SU-DHL-6 (cell line): Measurements from ENCODE around the gene CASD1.

Experiments
- H2AFZ ChIP-seq: fragments of 200-600 bp; sonication (generic); 2 replicates; pipeline ENCODE4 v1.6.1; 2014; ENCODE audit warnings: low read depth, mild to moderate bottlenecking, moderate library complexity, mixed read lengths, antibody characterized with exemption, low read length; ENCODE audit not compliant: severe bottlenecking
- H3F3A ChIP-seq: fragments of 200-600 bp; shearing (Covaris generic); 2 replicates; pipeline ENCODE4 v1.6.0; 2016; ENCODE audit warnings: antibody characterized with exemption, mild to moderate bottlenecking; ENCODE audit not compliant: insufficient read depth
- H3K27ac ChIP-seq: fragments of 200-600 bp; sonication (generic); 2 replicates; pipeline ENCODE4 v1.5.1; 2016; ENCODE audit warnings: low read depth, mild to moderate bottlenecking, low read length, moderate library complexity, mixed read lengths
- H3K27me3 ChIP-seq: fragments of 200-600 bp; sonication (generic), shearing (Covaris generic); 2 replicates; pipeline ENCODE4 v1.6.0; 2014; ENCODE audit warnings: mild to moderate bottlenecking, low read length
- H3K36me3 ChIP-seq: fragments of 200-600 bp; sonication (generic); 2 replicates; pipeline ENCODE4 v1.6.1; 2014; ENCODE audit warnings: mild to moderate bottlenecking, low read length, mixed read lengths
- H3K4me2 ChIP-seq: fragments of 300-600, 200-600 bp; shearing (Covaris generic), sonication (generic); 2 replicates; pipeline ENCODE4 v1.6.0; 2014; ENCODE audit warnings: low read length, low read depth, mild to moderate bottlenecking; ENCODE audit not compliant: poor library complexity, severe bottlenecking
- H3K4me3 ChIP-seq: fragments of 200-600 bp; sonication (generic); 2 replicates; pipeline ENCODE4 v1.5.1; 2014; ENCODE audit warnings: antibody characterized with exemption, low read length, mild to moderate bottlenecking, mixed read lengths; ENCODE audit not compliant: insufficient read depth, poor library complexity, severe bottlenecking
- H3K79me2 ChIP-seq: fragments of 200-600 bp; sonication (generic); 2 replicates; pipeline ENCODE4 v1.6.1; 2014; ENCODE audit warnings: mild to moderate bottlenecking, low read length, moderate library complexity; ENCODE audit not compliant: insufficient read depth
- H3K9ac ChIP-seq: fragments of 200-600 bp; sonication (generic); 2 replicates; pipeline ENCODE4 v1.7.0; 2014; ENCODE audit warnings: mild to moderate bottlenecking, low read length
- H3K9me2 ChIP-seq: fragments of 200-600 bp; sonication (generic); replicated peaks from 2 replicates; pipeline ENCODE4 v1.6.1; 2014; ENCODE audit warnings: low read length; ENCODE audit not compliant: insufficient read depth
- H3K9me3 ChIP-seq: fragments of 200-600 bp; sonication (generic); 2 replicates; pipeline ENCODE4 v1.6.1; 2014; ENCODE audit warnings: low read length, mixed read lengths; ENCODE audit not compliant: insufficient read depth
- H4K20me1 ChIP-seq: fragments of 200-600 bp; sonication (generic); 2 replicates; pipeline ENCODE4 v1.6.1; 2014; ENCODE audit warnings: low read depth, mild to moderate bottlenecking, antibody characterized with exemption, low read length, moderate library complexity, mixed read lengths
- EZH2phosphoT487 ChIP-seq: fragments of 200-600 bp; sonication (generic), shearing (Covaris generic); conservative IDR thresholded peaks from 2 replicates; pipeline ENCODE4 v1.6.1; 2018; ENCODE audit warnings: mild to moderate bottlenecking, antibody characterized with exemption, low read length, moderate library complexity, mixed read lengths
- TF ChIP-seq, protein P1 (sequence below): fragments of 200-600 bp; sonication (generic); IDR thresholded peaks from one replicate; pipeline ENCODE4 v1.5.1; 2017; ENCODE audit warnings: antibody characterized with exemption, mild to moderate bottlenecking, low read length, moderate library complexity; ENCODE audit not compliant: insufficient read depth, poor library complexity, severe bottlenecking

The CASD1 gene

DNA sequence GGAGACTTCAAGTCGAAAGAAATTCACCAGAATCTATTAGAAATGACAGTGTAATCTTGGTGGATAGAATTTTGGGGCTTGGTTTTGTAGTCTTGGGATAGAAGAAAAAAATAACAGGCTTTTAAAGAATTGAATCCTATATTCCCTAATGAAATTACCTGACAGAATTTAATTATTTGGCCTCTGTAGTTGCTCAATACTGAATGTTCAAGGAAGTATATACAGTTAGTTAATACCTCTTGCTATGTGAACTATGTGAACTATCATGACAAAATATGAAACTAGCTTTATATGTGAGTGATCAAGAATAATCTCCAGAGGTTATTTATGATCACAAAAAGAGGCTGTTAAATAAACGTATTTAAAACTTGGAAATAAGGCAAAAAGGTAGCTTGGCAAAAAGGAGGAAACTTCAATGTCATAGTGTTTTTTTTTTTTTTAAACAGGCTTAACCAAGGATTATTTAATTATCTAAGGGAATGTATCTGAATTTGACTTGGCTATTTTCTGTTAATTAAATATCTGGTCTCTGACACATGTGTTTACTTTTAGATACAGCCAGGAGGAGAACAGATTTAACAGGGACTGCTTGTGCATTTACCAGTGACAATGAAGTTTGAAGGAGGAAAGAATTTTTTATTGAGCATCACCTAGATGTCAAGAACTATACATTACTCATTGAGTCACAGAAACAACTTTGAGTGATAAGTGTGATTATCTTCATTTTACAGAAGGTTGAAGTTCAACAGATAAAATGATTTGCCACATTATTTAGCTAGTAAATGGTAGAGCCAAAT lies 11.5 kb upstream of the CASD1 start:
- Histone ChIP-seq H3K4me3 (no peak overlapping the region), H3F3A (no peaks in the 10 kb centered on the region), H4K20me1 (no peaks in the 10 kb centered on the region), H3K36me3 (no peaks in the 10 kb centered on the region), H3K4me2 (no peak overlapping the region), H3K9me2 (no peaks in the 10 kb centered on the region), H3K9ac (no peak overlapping the region), H3K27ac (no peak overlapping the region), H3K79me2 (no peaks in the 10 kb centered on the region), H3K9me3 (no peaks in the 10 kb centered on the region), H2AFZ (no peak overlapping the region), H3K27me3 (no peaks in the 10 kb centered on the region)
- TF ChIP-seq EZH2phosphoT487: no peak
- TF ChIP-seq, protein P1, sequence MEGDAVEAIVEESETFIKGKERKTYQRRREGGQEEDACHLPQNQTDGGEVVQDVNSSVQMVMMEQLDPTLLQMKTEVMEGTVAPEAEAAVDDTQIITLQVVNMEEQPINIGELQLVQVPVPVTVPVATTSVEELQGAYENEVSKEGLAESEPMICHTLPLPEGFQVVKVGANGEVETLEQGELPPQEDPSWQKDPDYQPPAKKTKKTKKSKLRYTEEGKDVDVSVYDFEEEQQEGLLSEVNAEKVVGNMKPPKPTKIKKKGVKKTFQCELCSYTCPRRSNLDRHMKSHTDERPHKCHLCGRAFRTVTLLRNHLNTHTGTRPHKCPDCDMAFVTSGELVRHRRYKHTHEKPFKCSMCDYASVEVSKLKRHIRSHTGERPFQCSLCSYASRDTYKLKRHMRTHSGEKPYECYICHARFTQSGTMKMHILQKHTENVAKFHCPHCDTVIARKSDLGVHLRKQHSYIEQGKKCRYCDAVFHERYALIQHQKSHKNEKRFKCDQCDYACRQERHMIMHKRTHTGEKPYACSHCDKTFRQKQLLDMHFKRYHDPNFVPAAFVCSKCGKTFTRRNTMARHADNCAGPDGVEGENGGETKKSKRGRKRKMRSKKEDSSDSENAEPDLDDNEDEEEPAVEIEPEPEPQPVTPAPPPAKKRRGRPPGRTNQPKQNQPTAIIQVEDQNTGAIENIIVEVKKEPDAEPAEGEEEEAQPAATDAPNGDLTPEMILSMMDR: no peak

DNA sequence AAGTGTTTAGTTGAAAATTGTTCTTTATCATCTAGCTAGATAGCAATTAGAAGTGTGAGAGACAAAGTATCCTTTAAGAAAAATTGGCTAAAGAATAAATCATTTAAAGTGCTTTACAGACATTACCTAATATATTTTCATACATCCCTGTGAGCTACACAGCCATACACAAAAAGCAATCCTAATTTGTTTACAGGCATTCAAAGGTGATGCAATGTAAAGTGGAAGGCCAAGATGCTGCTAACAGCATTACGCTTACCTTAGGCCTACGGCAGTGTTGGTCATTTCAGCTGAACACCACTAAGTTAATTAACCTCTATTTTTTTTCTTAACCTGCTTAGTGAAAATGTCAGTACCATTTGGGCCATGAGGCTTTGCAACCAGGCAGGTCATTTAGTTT lies 10.7 kb upstream of the CASD1 start:
- Histone ChIP-seq H3K4me3 (no peak overlapping the region), H2AFZ (no peak overlapping the region), H4K20me1 (no peaks in the 10 kb centered on the region), H3F3A (no peaks in the 10 kb centered on the region), H3K27me3 (no peaks in the 10 kb centered on the region), H3K9me2 (no peaks in the 10 kb centered on the region), H3K4me2 (no peak overlapping the region), H3K9ac (no peak overlapping the region), H3K27ac (no peak overlapping the region), H3K79me2 (no peaks in the 10 kb centered on the region), H3K9me3 (no peaks in the 10 kb centered on the region), H3K36me3 (no peaks in the 10 kb centered on the region)
- TF ChIP-seq EZH2phosphoT487: no peak
- TF ChIP-seq, protein P1: no peak

DNA sequence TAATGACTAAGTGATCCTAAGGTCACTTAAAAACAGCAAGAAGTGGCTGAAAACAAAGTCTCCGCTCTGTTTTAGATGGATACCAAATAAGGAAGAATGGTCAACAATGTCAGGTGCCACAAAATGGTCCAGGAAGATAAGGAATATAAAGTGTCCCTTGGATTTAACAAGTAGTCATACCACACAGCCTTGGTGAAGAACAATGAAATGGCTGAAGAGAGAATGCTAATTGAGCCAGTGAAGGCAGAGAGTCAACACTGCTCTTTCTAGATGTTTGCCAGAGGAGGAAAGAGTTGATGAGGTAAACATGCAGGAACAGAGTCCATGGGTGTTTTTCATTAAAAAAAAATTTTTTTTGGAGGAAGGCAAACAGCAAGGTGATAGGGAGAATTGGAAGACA lies 2.1 kb upstream of the CASD1 start:
- Histone ChIP-seq H3F3A (peaks cover 16% of the 10 kb centered on the region), H3K27me3 (0 out of 2 replicates have a peak, but pooled peaks cover 3% of the 10 kb centered on the region), H2AFZ (no peak overlapping the region), H3K9me2 (no peaks in the 10 kb centered on the region), H3K9ac (no peak overlapping the region), H3K9me3 (no peaks in the 10 kb centered on the region), H4K20me1 (0 out of 2 replicates have a peak, but pooled peaks cover 6% of the 10 kb centered on the region), H3K27ac (no peak overlapping the region), H3K4me2 (no peak overlapping the region), H3K4me3 (no peak overlapping the region), H3K79me2 (peaks cover 6% of the 10 kb centered on the region; the same call in 1 of the 2 replicates), H3K36me3 (peaks cover under 1% of the 10 kb centered on the region; the same call in 1 of the 2 replicates)
- TF ChIP-seq, protein P1: no peak
- no peak for TF ChIP-seq EZH2phosphoT487
